ENCODE results near the gene LTBP4.

LTBP4 gene

GRCh38 chr19:40605216-40605971 is 4.2 kb downstream of the LTBP4 start (continued):
- TF ChIP-seq PRDM6 (tag by site-specific recombination; IDR thresholded peaks at IDR 0.05), result no peak
- no peak for TF ChIP-seq ZNF473 (tag by site-specific recombination; IDR thresholded peaks at IDR 0.05)
- no peak for TF ChIP-seq ZNF37A (tag by site-specific recombination; IDR thresholded peaks at IDR 0.05)
- no peak for TF ChIP-seq ZNF155 (tag by site-specific recombination; IDR thresholded peaks at IDR 0.05)
- no peak for TF ChIP-seq ZNF670 (tag by site-specific recombination; IDR thresholded peaks at IDR 0.05; ENCODE audit: low read depth)
- TF ChIP-seq FEZF1 (tag by site-specific recombination; IDR thresholded peaks at IDR 0.05), result no peak
- TF ChIP-seq ZNF561 (tag by site-specific recombination; IDR thresholded peaks at IDR 0.05; ENCODE audit: borderline replicate concordance), result peak; percentile 96; the same call in 1 of the 2 replicates
- TF ChIP-seq ZNF76 (tag by site-specific recombination; IDR thresholded peaks at IDR 0.05; ENCODE audit: borderline replicate concordance, low read depth), result peak; percentile 65
- no peak for TF ChIP-seq ZNF175 (tag by site-specific recombination; IDR thresholded peaks at IDR 0.05)
- peak; percentile 96 for TF ChIP-seq KLF8 (tag by site-specific recombination; IDR thresholded peaks at IDR 0.05)
- no peak for TF ChIP-seq ZNF18 (tag by site-specific recombination; IDR thresholded peaks at IDR 0.05)
- peak; percentile 49; the same call in 1 of the 2 replicates for TF ChIP-seq ZNF423 (tag by site-specific recombination; IDR thresholded peaks at IDR 0.05)
- TF ChIP-seq REST (tag by site-specific recombination; IDR thresholded peaks at IDR 0.05), result no peak
- TF ChIP-seq SCRT2 (tag by site-specific recombination; IDR thresholded peaks at IDR 0.05), result peak; percentile 64
- peak; percentile 89 for TF ChIP-seq ZNF501 (tag by site-specific recombination; IDR thresholded peaks at IDR 0.05)
- TF ChIP-seq ZNF416 (tag by site-specific recombination; IDR thresholded peaks at IDR 0.05), result no peak
- TF ChIP-seq ZNF488 (tag by site-specific recombination; IDR thresholded peaks at IDR 0.05), result no peak
- TF ChIP-seq ELK4 (IDR thresholded peaks at IDR 0.05; ENCODE audit: borderline replicate concordance, low read depth, low read length), result no peak
- no peak for TF ChIP-seq ZBTB7A (tag by site-specific recombination; IDR thresholded peaks at IDR 0.05; ENCODE audit: low read depth)
- no peak; the same call in 1 of the 2 replicates for TF ChIP-seq ZNF148 (tag by site-specific recombination; IDR thresholded peaks at IDR 0.05; ENCODE audit: borderline replicate concordance)
- TF ChIP-seq ZNF121 (tag by site-specific recombination; IDR thresholded peaks at IDR 0.05), result 0 out of 2 replicates have a peak, but pooled peaks have one; percentile 22
- peak; percentile 60; the same call in 1 of the 2 replicates for TF ChIP-seq ZBTB48 (tag by site-specific recombination; IDR thresholded peaks at IDR 0.05)
- no peak for TF ChIP-seq HOXC10 (CRISPR knock-in tag; IDR thresholded peaks at IDR 0.05)
- peak; percentile 32 for TF ChIP-seq MZF1 (tag by site-specific recombination; IDR thresholded peaks at IDR 0.05; ENCODE audit: borderline replicate concordance)
